ENCODE results near the gene PPP1R15A.
"Not testable (repeated sequence)": the region's sequence is repeated elsewhere in the genome, so short reads cannot be mapped to it uniquely, and the experiment has no call there.

DNA sequence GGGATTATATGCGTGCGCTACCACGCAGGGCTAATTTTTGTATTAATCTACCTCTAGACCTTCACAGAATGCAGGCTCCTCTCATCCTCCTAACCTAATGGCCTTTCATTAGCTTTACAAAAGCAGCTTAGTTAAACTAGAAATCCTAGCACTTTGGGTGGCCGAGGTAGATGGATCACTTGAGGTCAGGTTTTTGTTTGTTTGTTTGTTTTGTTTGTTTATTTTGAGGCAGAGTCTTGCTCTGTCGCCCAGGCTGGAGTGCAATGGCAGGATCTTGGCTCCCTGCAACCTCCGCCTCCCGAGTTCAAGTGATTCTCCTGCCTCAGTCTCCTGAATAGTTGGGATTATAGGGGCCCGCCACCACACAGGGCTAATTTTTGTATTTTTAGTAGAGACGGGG lies 7.5 kb downstream of the PPP1R15A start:
- TF ChIP-seq EZH2, EZH2phosphoT487 (IDR thresholded peaks at IDR 0.05): not testable (repeated sequence)
- TF ChIP-seq, protein P1, sequence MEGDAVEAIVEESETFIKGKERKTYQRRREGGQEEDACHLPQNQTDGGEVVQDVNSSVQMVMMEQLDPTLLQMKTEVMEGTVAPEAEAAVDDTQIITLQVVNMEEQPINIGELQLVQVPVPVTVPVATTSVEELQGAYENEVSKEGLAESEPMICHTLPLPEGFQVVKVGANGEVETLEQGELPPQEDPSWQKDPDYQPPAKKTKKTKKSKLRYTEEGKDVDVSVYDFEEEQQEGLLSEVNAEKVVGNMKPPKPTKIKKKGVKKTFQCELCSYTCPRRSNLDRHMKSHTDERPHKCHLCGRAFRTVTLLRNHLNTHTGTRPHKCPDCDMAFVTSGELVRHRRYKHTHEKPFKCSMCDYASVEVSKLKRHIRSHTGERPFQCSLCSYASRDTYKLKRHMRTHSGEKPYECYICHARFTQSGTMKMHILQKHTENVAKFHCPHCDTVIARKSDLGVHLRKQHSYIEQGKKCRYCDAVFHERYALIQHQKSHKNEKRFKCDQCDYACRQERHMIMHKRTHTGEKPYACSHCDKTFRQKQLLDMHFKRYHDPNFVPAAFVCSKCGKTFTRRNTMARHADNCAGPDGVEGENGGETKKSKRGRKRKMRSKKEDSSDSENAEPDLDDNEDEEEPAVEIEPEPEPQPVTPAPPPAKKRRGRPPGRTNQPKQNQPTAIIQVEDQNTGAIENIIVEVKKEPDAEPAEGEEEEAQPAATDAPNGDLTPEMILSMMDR (IDR thresholded peaks at IDR 0.05), result not testable (repeated sequence)
